ENCODE results near the gene CGAS.

GRCh38 chr6:73409395-73409794, 42.7 kb downstream of the CGAS start:
- TF ChIP-seq ESRRG (CRISPR knock-in tag; IDR thresholded peaks at IDR 0.05) (no peak), ZC3H10 (CRISPR knock-in tag; IDR thresholded peaks at IDR 0.05) (no peak), PATZ1 (CRISPR knock-in tag; IDR thresholded peaks at IDR 0.05; ENCODE audit: borderline replicate concordance) (no peak)

All from SK-N-SH treated with all-trans-retinoic acid at 6 μM for 48 hours (cell line).